Tibial nerve (tissue), 4 donors: Measurements from ENCODE around the gene B3GAT2. TPM values are rescaled to one million over a fixed set of nuclear protein-coding genes. Genes with fewer than 3 reads are reported as not detected.

Experiments
- DNase-seq, 2 donors: peaks; one replicate each; pipeline ENCODE4 v3.0.0-alpha.2; 2019; ENCODE audit warnings: low spot score in 2 of 2
- H3K27ac ChIP-seq, 4 donors: fragments of 200-600 bp; sonication (generic) in 3 of 4; one replicate each; pipeline ENCODE4 v1.5.1; 2017 to 2019; ENCODE audit warnings: mild to moderate bottlenecking in 1 of 4
- H3K27me3 ChIP-seq, 2 donors: fragments of 200-600 bp; sonication (generic) in 1 of 2; one replicate each; pipeline versions ENCODE4 v1.5.1 to v1.6.0; 2017 to 2019
- H3K36me3 ChIP-seq, 3 donors: fragments of 200-600 bp; sonication (generic); one replicate each; pipeline ENCODE4 v1.5.1; 2018 to 2019
- H3K4me1 ChIP-seq, 4 donors: fragments of 200-600 bp; sonication (generic) in 3 of 4; one replicate each; pipeline ENCODE4 v1.5.1; 2017 to 2019
- H3K4me3 ChIP-seq, 4 donors: fragments of 200-600 bp; sonication (generic) in 3 of 4; one replicate each; pipeline ENCODE4 v1.5.1; 2017 to 2019; ENCODE audit warnings: mild to moderate bottlenecking in 1 of 4, moderate library complexity in 1 of 4
- H3K9me3 ChIP-seq, 4 donors: fragments of 200-600 bp; sonication (generic) in 3 of 4; one replicate each; pipeline ENCODE4 v1.5.1; 2017 to 2019
- EP300 ChIP-seq, 2 donors: sonication (generic); formaldehyde crosslinking; IDR thresholded peaks; one replicate each; pipeline ENCODE4 v1.6.1; 2017; ENCODE audit warnings: antibody characterized with exemption in 2 of 2, mild to moderate bottlenecking in 1 of 2
- POLR2A ChIP-seq, 2 donors: fragments of 450-650 bp; IDR thresholded peaks; one replicate each; pipeline ENCODE4 v1.6.1; 2017; ENCODE audit warnings: antibody characterized with exemption in 2 of 2, mild to moderate bottlenecking in 2 of 2, moderate library complexity in 2 of 2
- WGBS, 2 donors: methylation state at CpG; one replicate each; pipeline ENCODE4 v1.1.5; 2018; 5-methylcytosine and 5-hydroxymethylcytosine counted together
- total RNA-seq, 4 donors: library from RNA; depleted of rRNA; stranded (reverse); fragments of >200 nt; gene quantifications; one replicate each; pipeline ENCODE4 v1.1.0, GENCODE V29; 2016
- TF ChIP-seq, protein P1 (sequence below), 5 experiments: fragments of 200-600 bp in 3 of 5; fragments of 450-650 bp in 2 of 5; sonication (generic) in 3 of 5; IDR thresholded peaks; one replicate each; pipeline ENCODE4 v1.5.1; 2016 to 2019; ENCODE audit warnings: antibody characterized with exemption in 5 of 5, mild to moderate bottlenecking in 3 of 5, moderate library complexity in 2 of 5

B3GAT2 gene
- total RNA-seq, 4 donors from 2014 or later = 0.30 TPM; not detected in 3

- no peak for DNase-seq
- WGBS, 2 donors = 89 to 95% methylated on average over 2 of the region's 2 CpGs
- TF ChIP-seq, protein P1, sequence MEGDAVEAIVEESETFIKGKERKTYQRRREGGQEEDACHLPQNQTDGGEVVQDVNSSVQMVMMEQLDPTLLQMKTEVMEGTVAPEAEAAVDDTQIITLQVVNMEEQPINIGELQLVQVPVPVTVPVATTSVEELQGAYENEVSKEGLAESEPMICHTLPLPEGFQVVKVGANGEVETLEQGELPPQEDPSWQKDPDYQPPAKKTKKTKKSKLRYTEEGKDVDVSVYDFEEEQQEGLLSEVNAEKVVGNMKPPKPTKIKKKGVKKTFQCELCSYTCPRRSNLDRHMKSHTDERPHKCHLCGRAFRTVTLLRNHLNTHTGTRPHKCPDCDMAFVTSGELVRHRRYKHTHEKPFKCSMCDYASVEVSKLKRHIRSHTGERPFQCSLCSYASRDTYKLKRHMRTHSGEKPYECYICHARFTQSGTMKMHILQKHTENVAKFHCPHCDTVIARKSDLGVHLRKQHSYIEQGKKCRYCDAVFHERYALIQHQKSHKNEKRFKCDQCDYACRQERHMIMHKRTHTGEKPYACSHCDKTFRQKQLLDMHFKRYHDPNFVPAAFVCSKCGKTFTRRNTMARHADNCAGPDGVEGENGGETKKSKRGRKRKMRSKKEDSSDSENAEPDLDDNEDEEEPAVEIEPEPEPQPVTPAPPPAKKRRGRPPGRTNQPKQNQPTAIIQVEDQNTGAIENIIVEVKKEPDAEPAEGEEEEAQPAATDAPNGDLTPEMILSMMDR (IDR thresholded peaks at IDR 0.05) = no peak
- TF ChIP-seq EP300 (IDR thresholded peaks at IDR 0.05) (no peak), POLR2A (IDR thresholded peaks at IDR 0.05) (no peak)
- Histone ChIP-seq H3K9me3 (peaks cover 0 to 4% (median 0%) of the 10 kb centered on the region in 4 donors), H3K27me3 (no peaks in the 10 kb centered on the region), H3K36me3 (no peaks in the 10 kb centered on the region), H3K4me1 (peaks cover 0 to 8% (median 0%) of the 10 kb centered on the region in 4 donors), H3K27ac (peak overlapping the region in 1 of 4 donors; percentile 8), H3K4me3 (no peak overlapping the region)
Observed at GRCh38 chr6:70821751-70822150, 135.1 kb downstream of the B3GAT2 start.

- no peak overlapping the region for H3K27ac ChIP-seq
- peaks cover 0 to 8% (median 0%) of the 10 kb centered on the region in 4 donors for H3K4me1 ChIP-seq
- no peak overlapping the region for H3K4me3 ChIP-seq
- TF ChIP-seq POLR2A (IDR thresholded peaks at IDR 0.05) (no peak), EP300 (IDR thresholded peaks at IDR 0.05) (no peak)
- TF ChIP-seq, protein P1 (IDR thresholded peaks at IDR 0.05) = no peak
- no peaks in the 10 kb centered on the region for H3K27me3 ChIP-seq
- 98 to 99% methylated on average over 2 of the region's 2 CpGs for WGBS, 2 donors
- DNase-seq = no peak
- H3K36me3 ChIP-seq = no peaks in the 10 kb centered on the region
- peaks cover 0 to 4% (median 0%) of the 10 kb centered on the region in 4 donors for H3K9me3 ChIP-seq
Observed at GRCh38 chr6:70820778-70821177, 136.1 kb downstream of the B3GAT2 start.

DNA sequence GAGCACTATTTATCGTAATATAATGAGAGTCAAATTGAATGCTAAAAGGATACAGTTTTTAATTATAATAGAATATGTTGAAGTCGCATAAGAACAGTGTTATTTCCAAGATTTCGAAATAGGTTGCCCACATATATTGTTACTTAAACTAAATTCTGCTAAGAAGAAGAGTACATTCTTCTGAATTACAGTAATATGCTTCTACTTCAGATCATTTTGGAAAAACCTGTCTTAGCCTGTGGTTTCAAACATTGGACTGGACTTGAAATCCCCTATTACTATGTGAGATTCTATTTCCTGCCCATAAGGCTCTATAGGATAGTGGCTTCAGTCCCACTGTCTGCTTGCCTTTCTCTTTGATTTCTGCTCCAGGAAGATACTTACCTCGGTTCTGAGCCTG, 137.2 kb downstream of the B3GAT2 start:
- H3K4me1 ChIP-seq = peaks cover 0 to 8% (median 0%) of the 10 kb centered on the region in 4 donors
- no peak for DNase-seq
- peaks cover 0 to 4% (median 0%) of the 10 kb centered on the region in 4 donors for H3K9me3 ChIP-seq
- H3K4me3 ChIP-seq = no peak overlapping the region
- H3K27me3 ChIP-seq = no peaks in the 10 kb centered on the region
- H3K27ac ChIP-seq = no peak overlapping the region
- no peaks in the 10 kb centered on the region for H3K36me3 ChIP-seq
- WGBS, 2 donors = 93% methylated on average over 4 of the region's 4 CpGs
- TF ChIP-seq, protein P1 (IDR thresholded peaks at IDR 0.05) = no peak
- no peak for TF ChIP-seq EP300 (IDR thresholded peaks at IDR 0.05)
- TF ChIP-seq POLR2A (IDR thresholded peaks at IDR 0.05) = no peak

DNA sequence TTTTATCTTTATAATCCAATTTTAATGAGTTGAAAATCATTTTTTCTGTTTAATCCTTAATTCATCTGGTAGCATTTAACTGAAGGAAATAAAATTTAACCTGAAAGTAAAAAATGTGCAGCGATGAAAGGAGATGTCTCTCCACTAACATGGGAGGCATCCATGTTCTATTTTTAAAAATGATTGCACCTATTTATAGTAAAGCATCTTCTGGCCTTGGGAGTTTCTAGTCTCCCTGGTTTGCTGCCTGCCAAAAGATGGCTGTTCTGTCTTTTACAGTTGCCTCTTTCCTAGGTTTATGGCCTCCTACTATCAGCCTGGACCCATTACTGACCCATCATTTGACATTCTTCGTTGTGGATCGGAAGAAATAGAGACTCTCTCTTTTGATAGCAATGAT, 143.0 kb downstream of the B3GAT2 start:
- Histone ChIP-seq H3K4me3 (no peak overlapping the region), H3K27me3 (no peaks in the 10 kb centered on the region), H3K36me3 (no peaks in the 10 kb centered on the region), H3K4me1 (no peaks in the 10 kb centered on the region), H3K27ac (no peak overlapping the region), H3K9me3 (no peaks in the 10 kb centered on the region)
- no peak for TF ChIP-seq EP300 (IDR thresholded peaks at IDR 0.05)
- TF ChIP-seq, protein P1 (IDR thresholded peaks at IDR 0.05) = no peak
- no peak for TF ChIP-seq POLR2A (IDR thresholded peaks at IDR 0.05)
- WGBS, 2 donors = 84 to 91% methylated on average over 3 of the region's 3 CpGs
- DNase-seq = no peak

- Histone ChIP-seq H3K36me3 (peaks cover 0 to 1% (median 0%) of the 10 kb centered on the region in 3 donors), H3K27me3 (no peaks in the 10 kb centered on the region), H3K4me3 (no peak overlapping the region), H3K9me3 (no peaks in the 10 kb centered on the region), H3K4me1 (no peaks in the 10 kb centered on the region), H3K27ac (no peak overlapping the region)
- TF ChIP-seq EP300 (IDR thresholded peaks at IDR 0.05) (no peak), POLR2A (IDR thresholded peaks at IDR 0.05) (no peak)
- TF ChIP-seq, protein P1 (IDR thresholded peaks at IDR 0.05) = no peak
- 84 to 86% methylated on average over 6 of the region's 6 CpGs for WGBS, 2 donors
- DNase-seq = no peak
Observed at GRCh38 chr6:70811788-70812187, 145.1 kb downstream of the B3GAT2 start.
